SK-N-SH (cell line): ENCODE results near the gene CCDC127. TPM values are rescaled to one million over a fixed set of nuclear protein-coding genes. Genes with fewer than 3 reads are reported as not detected.

ENCODE experiments used
- CTCF ChIA-PET: fragments of 300-600, 350-600 bp; formaldehyde crosslinking; extraction: SDS; loops from one replicate; lab custom pipeline; 2021; lab: Yijun Ruan, JAX
- POLR2A ChIA-PET: fragments of 350-600 bp; sonication (Branson Sonifier 250); formaldehyde crosslinking; extraction: SDS; loops from one replicate; lab custom pipeline; 2020; ENCODE audit warnings: antibody characterized with exemption, inconsistent platforms; lab: Yijun Ruan, JAX
- DNase-seq: peaks from one replicate; pipeline ENCODE4 v3.0.0; 2012
- H2AFZ ChIP-seq: fragments of 200-600 bp; sonication (generic); 2 replicates; pipeline ENCODE4 v1.8.1; 2016; ENCODE audit warnings: antibody characterized with exemption, mild to moderate bottlenecking, low read depth
- H3F3A ChIP-seq: fragments of 200-600 bp; sonication (generic); replicated peaks from 2 replicates; pipeline ENCODE3; 2016; ENCODE audit warnings: antibody characterized with exemption, mild to moderate bottlenecking; ENCODE audit not compliant: insufficient read depth
- H3K27ac ChIP-seq, 2 experiments: fragments of 200-500 bp in 1 of 2; fragments of 200-600 bp in 1 of 2; sonication (Bioruptor generic) in 1 of 2; sonication (generic), shearing (Covaris generic) in 1 of 2; 2 replicates each; pipeline versions ENCODE4 v1.5.1 to v1.6.1; 2014 to 2016; ENCODE audit warnings: low read depth in 2 of 2, inconsistent platforms in 1 of 2, low read length in 1 of 2, mild to moderate bottlenecking in 1 of 2, mixed read lengths in 1 of 2
- H3K27me3 ChIP-seq: fragments of 200-600 bp; sonication (generic), shearing (Covaris generic); 2 replicates; pipeline ENCODE4 v1.6.1; 2016; ENCODE audit warnings: mixed run types; ENCODE audit not compliant: insufficient read depth
- H3K36me3 ChIP-seq, 2 experiments: fragments of 200-500 bp in 1 of 2; fragments of 200-600 bp in 1 of 2; sonication (Bioruptor generic) in 1 of 2; sonication (generic) in 1 of 2; replicated peaks in 1 of 2; 2 replicates each; pipeline versions ENCODE3 to v1.5.1; 2014 to 2016; ENCODE audit warnings: low read length in 1 of 2, mild to moderate bottlenecking in 1 of 2; ENCODE audit not compliant: insufficient read depth in 2 of 2, control insufficient read depth in 1 of 2
- H3K4me1 ChIP-seq, 2 experiments: fragments of 200-500 bp in 1 of 2; fragments of 200-600 bp in 1 of 2; sonication (Bioruptor generic) in 1 of 2; sonication (generic), shearing (Covaris generic) in 1 of 2; 2 replicates each; pipeline versions ENCODE4 v1.5.1 to v1.6.1; 2014 to 2016; ENCODE audit warnings: low read depth in 1 of 2, low read length in 1 of 2, mixed run types in 1 of 2; ENCODE audit not compliant: insufficient read depth in 2 of 2, control insufficient read depth in 1 of 2
- H3K4me2 ChIP-seq: fragments of 200-600 bp; sonication (generic), shearing (Covaris generic); 2 replicates; pipeline ENCODE4 v1.6.1; 2017; ENCODE audit warnings: mixed run types
- H3K4me3 ChIP-seq, 2 experiments: fragments of 200-500 bp in 1 of 2; fragments of 200-600 bp in 1 of 2; sonication (Bioruptor generic) in 1 of 2; sonication (generic), shearing (Covaris generic) in 1 of 2; 2 replicates each; pipeline versions ENCODE4 v1.5.1 to v1.8.1; 2014 to 2016; ENCODE audit warnings: low read depth in 2 of 2, inconsistent platforms in 1 of 2, low read length in 1 of 2, mild to moderate bottlenecking in 1 of 2, mixed read lengths in 1 of 2, moderate library complexity in 1 of 2
- H3K79me2 ChIP-seq: fragments of 200-600 bp; sonication (generic); 2 replicates; pipeline ENCODE4 v1.8.1; 2017; ENCODE audit warnings: mild to moderate bottlenecking; ENCODE audit not compliant: insufficient read depth
- H3K9ac ChIP-seq: fragments of 200-600 bp; sonication (generic); 2 replicates; pipeline ENCODE4 v1.6.1; 2017; ENCODE audit warnings: mixed run types
- H3K9me2 ChIP-seq: fragments of 200-600 bp; sonication (generic); 2 replicates; pipeline ENCODE4 v1.6.1; 2017; ENCODE audit warnings: mixed run types
- H3K9me3 ChIP-seq: fragments of 200-600 bp; sonication (generic); 2 replicates; pipeline ENCODE4 v1.6.1; 2017; ENCODE audit warnings: mixed run types, mild to moderate bottlenecking, moderate library complexity
- H4K20me1 ChIP-seq: fragments of 200-600 bp; sonication (generic); 2 replicates; pipeline ENCODE4 v1.6.1; 2017; ENCODE audit warnings: mild to moderate bottlenecking, mixed run types; ENCODE audit not compliant: insufficient read depth
- ELF1 ChIP-seq: IDR thresholded peaks from 2 replicates; pipeline ENCODE4 v1.4.0; 2012
- EP300 ChIP-seq, 2 experiments: IDR thresholded peaks; 2 replicates each; pipeline versions ENCODE4 v1.4.0 to v1.6.1; 2012; ENCODE audit warnings: borderline replicate concordance in 1 of 2, low read depth in 1 of 2, low read length in 1 of 2
- GABPA ChIP-seq: IDR thresholded peaks from 2 replicates; pipeline ENCODE4 v1.4.0; 2012; ENCODE audit warnings: low read depth, mild to moderate bottlenecking
- NFIC ChIP-seq: IDR thresholded peaks from 2 replicates; pipeline ENCODE4 v1.4.0; 2012; ENCODE audit warnings: borderline replicate concordance
- NRF1 ChIP-seq: IDR thresholded peaks from 2 replicates; pipeline ENCODE4 v1.6.1; 2012; ENCODE audit warnings: low read depth, mild to moderate bottlenecking, low read length
- RXRA ChIP-seq: IDR thresholded peaks from 2 replicates; pipeline ENCODE4 v1.4.0; 2012; ENCODE audit warnings: low read depth, mild to moderate bottlenecking, borderline replicate concordance
- TCF12 ChIP-seq: IDR thresholded peaks from 2 replicates; pipeline ENCODE4 v1.4.0; 2012
- YY1 ChIP-seq: IDR thresholded peaks from 2 replicates; pipeline ENCODE4 v1.4.0; 2012; ENCODE audit warnings: low read depth, mild to moderate bottlenecking
- WGBS: methylation state at CpG from one replicate; pipeline ENCODE4 v1.1.6; 2017; ENCODE audit warnings: low lambda C conversion rate; 5-methylcytosine and 5-hydroxymethylcytosine counted together
- polyA plus RNA-seq, 3 experiments: library from polyadenylated mRNA; depleted of rRNA; stranded (reverse); fragments of >200 nt; gene quantifications; 2 replicates each; pipeline ENCODE4 v1.2.3, GENCODE V29; 2012
- TF ChIP-seq, protein P1 (sequence below): IDR thresholded peaks from 2 replicates; pipeline ENCODE4 v1.6.1; 2012; ENCODE audit warnings: mild to moderate bottlenecking, low read depth, low read length, moderate library complexity
- TF ChIP-seq, protein P2 (sequence below): IDR thresholded peaks from 2 replicates; pipeline ENCODE4 v1.4.0; 2012; ENCODE audit warnings: low read depth
- TF ChIP-seq, protein P3 (sequence below): IDR thresholded peaks from 2 replicates; pipeline ENCODE4; 2012
- TF ChIP-seq, protein P4 (sequence below): IDR thresholded peaks from 2 replicates; pipeline ENCODE4 v1.4.0; 2012; ENCODE audit warnings: low read depth, borderline replicate concordance

CCDC127 gene
- polyA plus RNA-seq, 1 of the 3 experiments (the other 2 are of a cell fraction): 3.9 TPM

DNA sequence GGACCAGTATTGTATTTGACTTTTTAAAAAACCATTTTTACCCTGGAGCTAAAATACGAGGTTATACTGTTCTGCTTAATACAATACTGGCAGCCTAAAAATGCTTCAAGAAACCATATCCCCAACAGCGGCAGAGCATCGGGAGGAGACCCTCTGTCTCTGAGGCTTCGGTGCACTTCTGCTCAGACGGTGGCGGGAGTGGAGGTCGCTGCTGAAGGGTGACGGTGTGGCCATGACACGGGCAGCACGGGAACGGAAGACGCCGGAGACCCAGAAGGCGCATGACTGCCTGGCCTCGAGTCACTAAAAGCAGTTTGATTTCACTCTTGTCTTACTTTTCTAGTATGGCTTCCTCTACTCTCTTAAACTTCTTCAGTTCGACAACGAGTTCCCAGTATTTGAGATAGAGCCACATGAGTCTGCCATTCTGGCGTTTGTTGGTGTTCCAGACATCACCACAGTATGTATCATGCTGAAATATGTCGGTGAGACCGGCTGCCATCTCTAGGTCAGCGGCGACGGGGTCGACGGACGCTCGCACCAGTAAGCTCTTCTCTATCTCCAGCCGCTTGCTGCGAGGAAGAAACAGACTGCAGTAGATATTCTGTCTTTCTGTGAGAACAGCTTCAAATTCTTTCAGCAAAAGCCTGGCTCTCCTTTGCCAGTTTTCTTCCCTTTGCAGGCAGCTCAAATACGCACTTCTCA, 12.8 kb downstream of the CCDC127 start:
- no peak overlapping the region for H3K4me2 ChIP-seq
- peaks cover 5% of the 10 kb centered on the region for H3F3A ChIP-seq
- no peak overlapping the region for H2AFZ ChIP-seq
- H3K4me3 ChIP-seq: no peak overlapping the region
- POLR2A ChIA-PET: no interaction called here
- peaks cover 56% of the 10 kb centered on the region for H4K20me1 ChIP-seq
- 98% methylated on average over 30 of the region's 30 CpGs for WGBS
- H3K79me2 ChIP-seq: peaks cover 53% of the 10 kb centered on the region
- H3K36me3 ChIP-seq: peaks cover 14 to 24% of the 10 kb centered on the region in 2 experiments
- no peak for DNase-seq
- H3K9ac ChIP-seq: no peak overlapping the region
- H3K9me2 ChIP-seq: no peaks in the 10 kb centered on the region
- H3K27me3 ChIP-seq: no peaks in the 10 kb centered on the region
- H3K9me3 ChIP-seq: no peaks in the 10 kb centered on the region
- CTCF ChIA-PET: interaction anchor here (1.6 kb wide), 1 partner anchor 16 kb away, joined by 5 read pairs; no protein-coding TSS in a partner anchor
- TF ChIP-seq TCF12 (no peak), NRF1 (no peak), YY1 (no peak), RXRA (no peak), NFIC (no peak), GABPA (no peak)
- TF ChIP-seq, protein P1, sequence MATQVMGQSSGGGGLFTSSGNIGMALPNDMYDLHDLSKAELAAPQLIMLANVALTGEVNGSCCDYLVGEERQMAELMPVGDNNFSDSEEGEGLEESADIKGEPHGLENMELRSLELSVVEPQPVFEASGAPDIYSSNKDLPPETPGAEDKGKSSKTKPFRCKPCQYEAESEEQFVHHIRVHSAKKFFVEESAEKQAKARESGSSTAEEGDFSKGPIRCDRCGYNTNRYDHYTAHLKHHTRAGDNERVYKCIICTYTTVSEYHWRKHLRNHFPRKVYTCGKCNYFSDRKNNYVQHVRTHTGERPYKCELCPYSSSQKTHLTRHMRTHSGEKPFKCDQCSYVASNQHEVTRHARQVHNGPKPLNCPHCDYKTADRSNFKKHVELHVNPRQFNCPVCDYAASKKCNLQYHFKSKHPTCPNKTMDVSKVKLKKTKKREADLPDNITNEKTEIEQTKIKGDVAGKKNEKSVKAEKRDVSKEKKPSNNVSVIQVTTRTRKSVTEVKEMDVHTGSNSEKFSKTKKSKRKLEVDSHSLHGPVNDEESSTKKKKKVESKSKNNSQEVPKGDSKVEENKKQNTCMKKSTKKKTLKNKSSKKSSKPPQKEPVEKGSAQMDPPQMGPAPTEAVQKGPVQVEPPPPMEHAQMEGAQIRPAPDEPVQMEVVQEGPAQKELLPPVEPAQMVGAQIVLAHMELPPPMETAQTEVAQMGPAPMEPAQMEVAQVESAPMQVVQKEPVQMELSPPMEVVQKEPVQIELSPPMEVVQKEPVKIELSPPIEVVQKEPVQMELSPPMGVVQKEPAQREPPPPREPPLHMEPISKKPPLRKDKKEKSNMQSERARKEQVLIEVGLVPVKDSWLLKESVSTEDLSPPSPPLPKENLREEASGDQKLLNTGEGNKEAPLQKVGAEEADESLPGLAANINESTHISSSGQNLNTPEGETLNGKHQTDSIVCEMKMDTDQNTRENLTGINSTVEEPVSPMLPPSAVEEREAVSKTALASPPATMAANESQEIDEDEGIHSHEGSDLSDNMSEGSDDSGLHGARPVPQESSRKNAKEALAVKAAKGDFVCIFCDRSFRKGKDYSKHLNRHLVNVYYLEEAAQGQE: no peak
- TF ChIP-seq, protein P2, sequence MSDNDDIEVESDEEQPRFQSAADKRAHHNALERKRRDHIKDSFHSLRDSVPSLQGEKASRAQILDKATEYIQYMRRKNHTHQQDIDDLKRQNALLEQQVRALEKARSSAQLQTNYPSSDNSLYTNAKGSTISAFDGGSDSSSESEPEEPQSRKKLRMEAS: no peak
- H3K27ac ChIP-seq: no peak overlapping the region
- peaks cover 0 to 4% of the 10 kb centered on the region in 2 experiments; a peak in 1 of 4 replicates for H3K4me1 ChIP-seq

DNA sequence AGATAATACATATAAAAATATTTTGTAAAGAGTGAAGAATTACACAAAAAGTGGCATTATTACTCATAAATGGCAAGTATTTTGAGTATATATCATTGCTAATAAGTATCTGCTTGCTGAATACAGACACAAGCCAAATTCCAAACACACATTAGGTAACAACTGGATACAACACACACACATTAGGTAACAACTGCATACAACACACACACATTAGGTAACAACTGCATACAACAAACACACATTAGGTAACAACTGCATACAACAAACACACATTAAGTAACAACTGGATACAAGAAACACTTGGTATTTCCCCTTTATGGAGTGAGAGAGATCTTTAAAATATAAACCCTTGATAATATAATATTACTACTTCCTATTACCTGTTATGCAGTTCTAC, 13.5 kb downstream of the CCDC127 start:
- CTCF ChIA-PET: no interaction called here
- H4K20me1 ChIP-seq: peaks cover 52% of the 10 kb centered on the region
- H3K79me2 ChIP-seq: peaks cover 46% of the 10 kb centered on the region
- no peak overlapping the region for H3K4me2 ChIP-seq
- H3K9me2 ChIP-seq: no peaks in the 10 kb centered on the region
- H3K4me3 ChIP-seq: no peak overlapping the region
- H3K4me1 ChIP-seq: peaks cover 0 to 4% of the 10 kb centered on the region in 2 experiments; a peak in 1 of 4 replicates
- no peak for DNase-seq
- TF ChIP-seq, protein P3, sequence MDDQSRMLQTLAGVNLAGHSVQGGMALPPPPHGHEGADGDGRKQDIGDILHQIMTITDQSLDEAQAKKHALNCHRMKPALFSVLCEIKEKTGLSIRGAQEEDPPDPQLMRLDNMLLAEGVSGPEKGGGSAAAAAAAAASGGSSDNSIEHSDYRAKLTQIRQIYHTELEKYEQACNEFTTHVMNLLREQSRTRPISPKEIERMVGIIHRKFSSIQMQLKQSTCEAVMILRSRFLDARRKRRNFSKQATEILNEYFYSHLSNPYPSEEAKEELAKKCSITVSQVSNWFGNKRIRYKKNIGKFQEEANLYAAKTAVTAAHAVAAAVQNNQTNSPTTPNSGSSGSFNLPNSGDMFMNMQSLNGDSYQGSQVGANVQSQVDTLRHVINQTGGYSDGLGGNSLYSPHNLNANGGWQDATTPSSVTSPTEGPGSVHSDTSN: no peak
- TF ChIP-seq NRF1: no peak
- no peak for TF ChIP-seq ELF1
- no peak for TF ChIP-seq TCF12
- TF ChIP-seq EP300 (IDR thresholded peaks at IDR 0.05; ENCODE audit: borderline replicate concordance in 1 of 2, low read depth in 1 of 2, low read length in 1 of 2): no peak
- TF ChIP-seq, protein P4, sequence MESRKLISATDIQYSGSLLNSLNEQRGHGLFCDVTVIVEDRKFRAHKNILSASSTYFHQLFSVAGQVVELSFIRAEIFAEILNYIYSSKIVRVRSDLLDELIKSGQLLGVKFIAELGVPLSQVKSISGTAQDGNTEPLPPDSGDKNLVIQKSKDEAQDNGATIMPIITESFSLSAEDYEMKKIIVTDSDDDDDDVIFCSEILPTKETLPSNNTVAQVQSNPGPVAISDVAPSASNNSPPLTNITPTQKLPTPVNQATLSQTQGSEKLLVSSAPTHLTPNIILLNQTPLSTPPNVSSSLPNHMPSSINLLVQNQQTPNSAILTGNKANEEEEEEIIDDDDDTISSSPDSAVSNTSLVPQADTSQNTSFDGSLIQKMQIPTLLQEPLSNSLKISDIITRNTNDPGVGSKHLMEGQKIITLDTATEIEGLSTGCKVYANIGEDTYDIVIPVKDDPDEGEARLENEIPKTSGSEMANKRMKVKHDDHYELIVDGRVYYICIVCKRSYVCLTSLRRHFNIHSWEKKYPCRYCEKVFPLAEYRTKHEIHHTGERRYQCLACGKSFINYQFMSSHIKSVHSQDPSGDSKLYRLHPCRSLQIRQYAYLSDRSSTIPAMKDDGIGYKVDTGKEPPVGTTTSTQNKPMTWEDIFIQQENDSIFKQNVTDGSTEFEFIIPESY: no peak
- TF ChIP-seq, protein P1: no peak
- H3K36me3 ChIP-seq: peaks cover 14 to 24% of the 10 kb centered on the region in 2 experiments
- no peak overlapping the region for H3K27ac ChIP-seq
- no peak overlapping the region for H3K9ac ChIP-seq
- H3K27me3 ChIP-seq: no peaks in the 10 kb centered on the region
- H2AFZ ChIP-seq: no peak overlapping the region
- peaks cover 5% of the 10 kb centered on the region for H3F3A ChIP-seq
- POLR2A ChIA-PET: no interaction called here
- H3K9me3 ChIP-seq: no peaks in the 10 kb centered on the region
